ENCODE data around the gene MAB21L2.
A peak's percentile ranks its signal among the peaks of the same experiment; 100 is the strongest.

MAB21L2 gene

GRCh38 chr4:150585611-150586010 lies 3.7 kb downstream of the MAB21L2 start:
- no peak for DNase-seq (ENCODE audit: low read depth, low spot score)
- POLR2A ChIA-PET = no interaction called here
- CTCF ChIA-PET = interaction anchor here (1.6 kb wide), 1 partner anchor 16 kb away, joined by 3 read pairs; no protein-coding TSS in a partner anchor
- no peak for TF ChIP-seq CTCF (IDR thresholded peaks at IDR 0.05; ENCODE audit: insufficient read depth, low read length, missing control alignments)
- H3K4me3 ChIP-seq (ENCODE audit: low read depth, low read length) = peak overlapping the region; percentile 77

GRCh38 chr4:150586162-150586810 lies 4.3 kb downstream of the MAB21L2 start:
- no peak for TF ChIP-seq CTCF (IDR thresholded peaks at IDR 0.05; ENCODE audit: insufficient read depth, low read length, missing control alignments)
- POLR2A ChIA-PET = no interaction called here
- peak overlapping the region; percentile 77 for H3K4me3 ChIP-seq (ENCODE audit: low read depth, low read length)
- no peak for DNase-seq (ENCODE audit: low read depth, low spot score)
- CTCF ChIA-PET = no interaction called here

- POLR2A ChIA-PET = no interaction called here
- CTCF ChIA-PET = interaction anchor here (1.9 kb wide), 1 partner anchor 290 kb away, joined by 5 read pairs; no protein-coding TSS in a partner anchor
These were observed 6.4 kb downstream of the MAB21L2 start for GRCh38 chr4:150588316-150588715.

GRCh38 chr4:150589157-150589556 lies 7.2 kb downstream of the MAB21L2 start:
- no peak for TF ChIP-seq CTCF (IDR thresholded peaks at IDR 0.05; ENCODE audit: insufficient read depth, low read length, missing control alignments)
- no peak overlapping the region for H3K4me3 ChIP-seq (ENCODE audit: low read depth, low read length)
- ChIA-PET CTCF (interaction anchor here (1.9 kb wide), 1 partner anchor 291 kb away, joined by 5 read pairs; no protein-coding TSS in a partner anchor), POLR2A (no interaction called here)
- DNase-seq (ENCODE audit: low read depth, low spot score) = no peak

More at GRCh38 chr4:150588316-150588715, 6.4 kb downstream of the MAB21L2 start:
- no peak for DNase-seq (ENCODE audit: low read depth, low spot score)
- no peak for TF ChIP-seq CTCF (IDR thresholded peaks at IDR 0.05; ENCODE audit: insufficient read depth, low read length, missing control alignments)
- H3K4me3 ChIP-seq (ENCODE audit: low read depth, low read length) = no peak overlapping the region

GRCh38 chr4:150590631-150591030 lies 8.7 kb downstream of the MAB21L2 start:
- CTCF ChIA-PET = no interaction called here

GRCh38 chr4:150591406-150591805 lies 9.5 kb downstream of the MAB21L2 start:
- ChIA-PET CTCF (interaction anchor here (1.0 to 1.8 kb wide), 2 partner anchors 276 to 330 kb away, joined by 3 to 5 read pairs; no protein-coding TSS in a partner anchor), POLR2A (no interaction called here)
- no peak for TF ChIP-seq CTCF (IDR thresholded peaks at IDR 0.05; ENCODE audit: insufficient read depth, low read length, missing control alignments)
- H3K4me3 ChIP-seq (ENCODE audit: low read depth, low read length) = no peak overlapping the region
- DNase-seq (ENCODE audit: low read depth, low spot score) = no peak

More at GRCh38 chr4:150590631-150591030, 8.7 kb downstream of the MAB21L2 start:
- no peak for DNase-seq (ENCODE audit: low read depth, low spot score)
- H3K4me3 ChIP-seq (ENCODE audit: low read depth, low read length) = no peak overlapping the region
- POLR2A ChIA-PET = no interaction called here
- no peak for TF ChIP-seq CTCF (IDR thresholded peaks at IDR 0.05; ENCODE audit: insufficient read depth, low read length, missing control alignments)

Data from AG04449 (cell line).